ENCODE data around the gene TPH2.

TPH2 gene

DNA sequence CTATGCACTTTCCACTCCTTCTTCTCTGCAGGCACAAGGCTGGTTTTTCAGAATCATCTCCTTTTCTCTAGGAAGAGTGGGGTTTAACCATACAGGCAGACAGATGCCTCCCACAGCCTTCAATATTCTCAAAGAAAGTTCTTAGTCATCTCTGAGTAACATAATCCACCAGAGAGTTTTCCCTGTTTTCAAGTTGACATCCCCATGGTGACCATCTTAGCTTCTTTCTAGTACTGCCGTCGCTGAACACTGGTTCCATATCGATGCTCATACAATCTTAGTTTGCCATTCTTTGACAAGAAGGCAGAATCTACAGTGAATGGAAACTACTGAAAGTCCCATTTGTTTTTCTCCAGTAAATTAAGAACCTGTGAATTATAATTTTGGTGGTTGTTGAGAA lies 28.6 kb downstream of the TPH2 start:
- DNase-seq: no peak

DNA sequence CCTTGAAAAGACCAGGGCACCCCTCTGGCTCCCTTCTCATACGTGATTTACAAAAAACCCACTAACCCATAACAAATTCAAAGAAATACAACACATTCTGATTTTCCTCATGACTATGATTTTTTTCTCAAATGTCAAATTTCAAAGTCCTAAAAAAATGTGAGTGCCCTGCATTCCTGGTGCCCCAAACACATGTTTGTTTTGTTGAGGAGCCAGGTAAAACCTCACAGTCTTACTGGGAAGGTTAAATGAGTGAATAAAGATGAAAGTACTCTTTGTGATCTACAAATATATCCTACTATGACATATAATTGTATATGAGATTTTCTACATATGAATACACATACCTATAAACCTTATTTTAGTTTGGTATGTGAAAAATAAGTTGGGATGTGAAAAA lies 30.7 kb downstream of the TPH2 start:
- DNase-seq: no peak

DNA sequence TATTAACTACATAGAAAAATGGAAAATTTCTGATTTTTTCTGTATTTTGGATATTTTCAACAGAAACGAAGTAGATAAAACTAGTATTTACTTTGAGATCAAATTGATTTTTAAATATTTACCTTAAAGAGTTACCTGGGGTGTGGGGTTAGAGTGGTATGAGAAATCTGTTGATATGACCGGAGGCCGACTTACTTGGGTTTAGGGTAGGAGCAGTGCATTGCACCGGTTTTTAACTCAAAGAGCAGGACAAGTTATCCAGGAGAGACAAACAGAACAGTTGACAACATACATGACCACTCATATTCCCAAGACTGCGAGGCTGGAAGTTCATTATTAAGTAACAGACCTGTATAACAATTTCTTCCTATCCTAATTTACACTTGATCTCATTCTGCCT lies 31.4 kb downstream of the TPH2 start:
- DNase-seq: no peak

DNA sequence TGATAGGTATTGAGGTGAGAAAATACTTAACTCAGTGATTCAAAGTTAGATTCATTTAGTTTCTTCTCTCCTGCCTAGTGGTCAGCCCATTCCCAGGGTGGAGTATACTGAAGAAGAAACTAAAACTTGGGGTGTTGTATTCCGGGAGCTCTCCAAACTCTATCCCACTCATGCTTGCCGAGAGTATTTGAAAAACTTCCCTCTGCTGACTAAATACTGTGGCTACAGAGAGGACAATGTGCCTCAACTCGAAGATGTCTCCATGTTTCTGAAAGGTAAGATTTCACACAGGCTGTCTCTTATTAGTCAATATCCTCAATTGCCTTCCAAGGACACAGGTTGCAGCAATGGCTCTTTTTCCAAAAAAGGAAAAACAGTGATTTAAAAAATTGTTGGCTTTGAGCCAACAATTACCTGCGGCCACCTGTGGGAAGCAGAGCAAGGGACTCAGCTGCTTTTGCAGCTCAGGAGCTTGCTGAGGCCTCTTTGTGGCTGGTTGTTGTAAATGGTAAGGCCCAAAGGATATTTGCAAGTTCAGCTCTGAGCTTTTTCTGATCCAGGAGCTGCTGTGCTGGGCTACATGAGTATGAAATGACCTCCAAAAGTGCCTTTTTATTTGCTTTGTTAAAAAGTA lies 33.9 kb downstream of the TPH2 start:
- no peak for DNase-seq

DNA sequence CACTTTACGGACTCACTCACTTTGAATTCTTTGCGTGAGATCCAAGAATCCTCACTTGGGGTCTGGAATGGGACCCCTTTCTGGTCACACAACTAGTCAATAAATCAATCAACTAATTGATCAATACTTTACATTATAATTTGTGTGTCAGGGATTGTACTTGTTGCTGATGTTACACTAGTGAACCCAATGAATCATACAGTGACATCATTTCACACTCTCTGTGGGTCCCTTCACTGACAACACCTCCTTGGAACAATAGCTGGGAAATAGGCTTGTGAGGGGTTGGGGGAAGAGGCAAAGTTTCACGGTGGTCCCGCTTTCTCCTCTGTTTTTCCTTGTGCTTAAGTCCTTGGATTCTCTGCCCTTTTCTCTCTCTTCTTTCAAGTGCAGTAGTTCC lies 35.0 kb downstream of the TPH2 start:
- no peak for DNase-seq

DNA sequence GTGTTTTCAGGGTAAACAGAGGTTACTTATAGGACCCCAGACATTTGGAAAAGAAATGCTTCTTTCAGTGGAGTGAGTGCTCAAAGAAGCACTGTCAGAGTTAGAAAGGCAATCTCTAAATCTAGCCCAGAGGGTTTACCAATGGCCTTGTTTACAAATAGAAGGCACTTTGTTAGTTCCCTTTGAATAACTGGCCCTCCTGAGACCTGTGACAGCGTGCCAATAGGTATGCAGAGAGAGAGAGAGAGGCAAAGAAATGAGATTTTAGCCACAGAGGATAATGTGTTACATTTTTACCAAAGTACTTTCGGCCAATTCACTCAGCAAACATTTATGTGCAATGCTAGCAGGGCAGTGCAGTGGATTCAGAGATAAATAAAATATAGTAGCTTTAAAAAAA lies 41.9 kb downstream of the TPH2 start:
- no peak for DNase-seq

DNA sequence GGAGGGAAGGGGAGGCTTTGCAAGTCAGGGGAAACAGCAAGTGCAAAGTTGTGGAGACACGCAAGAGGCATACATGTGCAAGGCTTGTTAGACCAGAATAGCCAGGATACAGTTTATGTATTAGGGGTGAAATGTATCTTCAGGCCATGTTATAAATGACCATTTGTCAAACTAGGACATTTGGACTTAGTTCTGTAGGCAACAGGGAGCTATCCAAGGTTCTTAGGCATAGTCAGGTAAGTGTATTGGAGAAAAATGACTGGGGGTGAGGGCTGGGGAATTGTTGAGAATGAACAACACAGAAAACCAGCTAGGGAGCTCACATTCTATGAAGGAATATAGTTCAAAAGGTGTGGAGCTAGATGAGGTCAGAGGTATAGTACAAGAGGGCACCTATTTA lies 42.5 kb downstream of the TPH2 start:
- DNase-seq: no peak

DNA sequence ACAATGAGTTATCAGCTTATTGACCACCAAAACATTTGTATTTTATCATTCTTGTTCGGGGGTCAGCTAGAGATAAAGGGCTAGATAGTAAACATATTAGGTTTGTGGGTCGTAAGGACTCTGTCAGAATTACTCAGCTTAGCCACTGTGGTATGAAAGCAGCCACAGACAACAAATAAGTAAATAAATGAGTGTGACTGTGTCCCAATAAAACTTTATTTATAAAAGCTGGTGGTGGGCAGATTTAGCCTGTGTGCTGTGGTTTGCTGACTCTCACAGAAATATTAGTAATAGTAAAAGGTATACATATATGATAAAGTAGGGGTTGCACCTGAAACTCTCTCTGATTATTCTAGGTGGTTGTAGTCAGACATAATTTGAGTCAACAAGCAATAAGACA lies 56.1 kb downstream of the TPH2 start:
- DNase-seq: no peak

DNA sequence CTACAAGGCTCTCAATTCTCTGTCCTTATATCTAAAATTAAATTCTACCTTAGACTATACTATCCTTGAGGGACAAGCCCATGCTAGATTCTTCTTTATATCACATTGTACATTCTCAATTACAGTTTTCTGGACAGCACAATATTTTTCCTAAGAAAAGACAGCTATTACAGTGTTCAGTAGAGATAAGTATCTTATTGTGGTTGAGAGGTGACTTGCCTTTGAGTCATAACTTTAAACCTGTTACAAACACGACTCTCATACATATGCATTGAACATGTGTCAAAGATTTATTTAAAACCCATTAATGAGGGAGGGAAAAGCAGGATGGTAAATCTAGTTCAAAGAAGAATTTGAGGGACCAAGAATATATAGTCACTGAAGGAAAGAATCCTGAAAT lies 61.1 kb downstream of the TPH2 start:
- no peak for DNase-seq

DNA sequence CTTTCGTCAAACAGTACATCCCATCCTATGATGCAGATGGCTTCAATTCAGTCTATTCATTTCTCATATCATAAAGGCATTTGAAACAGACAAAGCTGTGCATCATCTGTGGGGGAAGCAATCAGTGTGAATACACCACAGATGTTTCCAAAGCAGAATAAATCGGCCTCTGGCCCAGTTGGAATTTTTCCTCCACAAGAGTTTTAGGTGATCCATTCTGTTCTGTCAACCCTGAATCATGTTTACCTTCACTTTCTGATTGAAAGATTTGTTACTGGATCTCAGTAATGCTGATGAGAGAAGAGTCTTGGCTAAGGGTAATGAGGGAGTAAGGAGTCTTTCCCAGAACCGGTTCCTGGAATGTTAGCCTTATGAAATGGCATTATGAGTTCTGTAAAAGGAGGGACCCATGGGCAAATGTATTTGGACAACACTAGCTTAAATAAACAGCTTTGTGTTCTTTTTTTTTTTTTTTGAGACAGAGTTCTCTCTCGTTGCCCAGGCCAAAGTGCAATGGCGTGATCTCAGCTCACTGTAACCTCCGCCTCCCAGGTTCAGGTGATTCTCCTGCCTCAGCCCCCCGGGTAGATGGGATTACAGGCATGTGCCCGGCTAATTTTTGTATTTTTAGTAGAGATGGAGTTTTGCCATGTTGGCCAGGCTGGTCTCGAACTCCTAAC lies 62.5 kb downstream of the TPH2 start:
- no peak for DNase-seq

DNA sequence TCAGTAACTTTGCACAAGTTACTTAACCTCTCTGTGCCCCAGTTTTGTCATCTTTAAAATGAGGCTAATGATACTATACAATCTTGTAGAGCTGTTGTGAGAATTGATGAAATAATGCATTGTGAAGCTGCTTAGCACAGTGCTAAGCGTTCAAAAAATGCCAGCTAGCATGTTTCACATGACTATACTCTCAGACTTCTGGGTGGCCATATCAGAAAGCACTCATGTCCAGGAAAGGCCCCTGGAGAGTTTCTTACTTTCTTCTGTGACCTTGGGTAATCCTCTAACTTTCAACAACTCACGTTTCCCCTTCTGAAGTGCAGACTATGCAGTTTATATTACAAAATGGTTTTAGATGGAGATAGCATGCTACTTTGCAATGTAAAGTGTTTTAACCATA lies 68.1 kb downstream of the TPH2 start:
- no peak for DNase-seq

DNA sequence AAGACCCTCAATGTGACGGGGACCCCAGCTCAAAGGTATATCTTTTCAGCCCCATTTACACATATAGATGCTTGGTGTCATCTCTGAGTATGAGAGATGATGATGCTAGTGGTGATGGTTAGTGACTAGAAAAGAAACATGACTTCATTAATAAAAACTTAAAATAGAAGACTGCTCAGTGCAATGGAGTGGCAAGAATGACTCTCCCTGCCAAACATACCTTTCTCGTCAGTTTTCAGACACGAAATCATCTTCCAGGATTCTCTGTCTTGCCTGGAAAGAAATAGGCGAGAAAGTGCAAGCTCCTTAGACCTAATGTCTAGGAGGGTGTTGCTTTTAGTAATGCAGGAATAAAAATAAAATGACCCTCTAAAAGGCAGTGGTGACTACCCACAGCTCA lies 71.7 kb downstream of the TPH2 start:
- DNase-seq: no peak

DNA sequence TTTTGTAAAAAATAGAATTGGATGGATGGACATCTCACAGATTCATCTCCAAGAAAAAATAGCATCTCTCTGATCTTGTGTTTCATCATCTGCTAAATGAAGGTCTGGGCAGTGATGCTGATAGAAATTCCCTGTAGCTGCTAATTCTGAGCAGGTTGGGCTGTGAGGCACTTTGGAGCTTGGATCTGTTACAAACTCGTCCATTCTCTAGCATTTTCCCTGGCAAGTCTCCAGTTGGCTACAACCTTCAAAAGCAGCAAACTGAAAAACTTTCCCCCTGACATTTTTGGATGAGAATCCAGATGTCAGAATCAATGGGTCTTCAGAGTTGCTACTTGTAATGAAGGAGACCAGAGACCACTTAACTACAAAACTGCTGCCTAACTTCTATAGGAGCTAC lies 72.7 kb downstream of the TPH2 start:
- DNase-seq: no peak

DNA sequence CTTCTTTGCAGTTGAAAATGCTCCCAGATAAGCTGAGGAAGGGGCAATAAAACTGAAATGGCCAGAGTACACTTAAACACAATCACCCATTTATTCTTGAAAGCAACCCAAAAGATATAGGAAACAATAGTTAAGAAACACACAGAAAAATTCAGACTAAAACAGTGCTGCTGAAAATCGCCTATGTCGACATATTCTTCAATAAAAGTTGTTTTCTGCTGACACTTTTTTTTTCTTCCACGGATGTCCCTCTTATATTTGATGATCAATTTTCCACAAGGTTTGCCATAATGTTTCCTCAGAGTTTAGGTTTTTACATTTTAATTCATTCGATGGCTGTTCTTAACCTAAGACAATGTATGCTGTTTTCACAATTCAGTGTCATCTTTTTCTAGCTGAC lies 74.2 kb downstream of the TPH2 start:
- DNase-seq: no peak

DNA sequence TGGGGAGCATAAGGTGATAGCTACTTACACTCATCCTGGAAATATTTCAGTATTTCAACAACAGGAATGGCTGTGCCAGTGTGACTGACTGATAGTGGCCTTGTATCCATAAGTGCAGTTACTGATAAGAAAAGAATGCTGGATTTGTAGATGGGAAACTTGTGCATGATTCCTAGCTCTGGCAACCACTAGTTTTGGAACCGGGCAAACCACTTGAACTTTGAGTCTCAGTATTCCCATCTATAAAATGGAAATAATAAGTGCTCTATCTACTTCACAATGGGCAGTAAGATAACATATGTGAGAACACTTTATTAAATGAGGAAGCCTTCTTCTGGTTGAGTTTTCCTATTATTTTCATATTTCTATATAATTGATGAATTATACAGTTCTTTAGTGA lies 77.2 kb downstream of the TPH2 start:
- no peak for DNase-seq

DNA sequence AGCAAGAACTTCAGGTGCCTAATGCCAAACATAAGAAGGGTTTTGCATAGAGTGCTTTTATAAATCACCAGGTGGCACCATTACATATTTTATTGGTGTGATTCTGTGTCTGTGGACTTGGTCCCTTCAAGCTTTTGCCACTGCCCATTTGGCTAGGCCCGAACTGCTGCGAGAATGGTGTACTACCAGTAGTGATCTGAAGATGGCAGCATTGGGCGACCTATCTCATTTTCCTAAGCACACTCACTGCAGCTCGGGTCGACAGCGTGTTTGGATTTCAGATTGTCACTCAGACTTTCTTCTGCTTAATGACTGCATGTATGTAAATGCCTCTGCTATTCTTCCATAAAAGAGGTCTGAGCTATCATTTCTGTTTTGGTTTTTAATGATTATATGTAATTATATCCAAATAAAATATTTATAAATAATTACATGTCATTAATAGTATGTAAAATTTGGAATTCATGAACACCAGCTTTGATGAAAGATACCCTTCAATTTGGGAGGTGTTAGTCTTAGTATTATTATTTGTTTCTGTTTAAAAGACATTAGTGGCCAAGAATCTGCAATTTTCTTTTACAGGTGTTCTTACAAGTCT lies 78.5 kb downstream of the TPH2 start:
- DNase-seq: peak; percentile 51 to 59

DNA sequence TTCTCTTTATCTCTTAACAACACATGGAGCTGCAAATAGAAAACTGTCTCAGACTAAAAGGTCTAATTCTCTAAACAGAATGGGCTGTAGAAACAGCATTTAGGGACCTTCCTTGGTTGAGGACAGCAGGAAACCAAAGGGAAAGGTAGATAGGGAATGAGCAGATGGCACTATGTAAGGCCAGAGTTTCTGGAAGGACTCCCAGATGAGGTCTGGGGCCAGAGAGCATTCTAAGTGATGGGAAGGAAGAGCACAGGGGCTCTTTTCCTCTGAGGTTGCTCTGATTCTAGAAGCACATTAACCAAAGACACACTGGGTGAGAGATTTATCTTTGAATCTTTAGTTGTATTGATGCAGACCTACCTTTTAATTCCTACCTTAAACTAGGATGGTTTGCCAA lies 79.4 kb downstream of the TPH2 start:
- no peak for DNase-seq

DNA sequence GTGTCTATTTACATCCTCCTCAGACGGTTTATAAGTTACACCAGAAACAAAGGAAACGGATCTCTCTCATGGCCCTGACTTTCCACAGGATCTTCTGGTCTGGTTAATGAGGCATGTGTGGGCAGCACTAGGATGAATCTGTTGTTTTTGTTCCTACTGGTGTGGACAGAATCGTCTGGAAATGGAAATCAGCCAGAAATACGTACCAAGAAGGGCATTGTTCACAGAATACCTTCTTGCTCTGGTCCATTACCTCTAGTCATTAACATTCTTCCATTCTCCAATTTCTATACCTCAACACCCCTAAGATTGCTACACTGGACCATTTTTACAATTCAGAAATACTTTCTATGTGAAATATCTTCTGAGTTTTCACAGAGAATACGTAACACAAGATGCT lies 86.0 kb downstream of the TPH2 start:
- DNase-seq: no peak

DNA sequence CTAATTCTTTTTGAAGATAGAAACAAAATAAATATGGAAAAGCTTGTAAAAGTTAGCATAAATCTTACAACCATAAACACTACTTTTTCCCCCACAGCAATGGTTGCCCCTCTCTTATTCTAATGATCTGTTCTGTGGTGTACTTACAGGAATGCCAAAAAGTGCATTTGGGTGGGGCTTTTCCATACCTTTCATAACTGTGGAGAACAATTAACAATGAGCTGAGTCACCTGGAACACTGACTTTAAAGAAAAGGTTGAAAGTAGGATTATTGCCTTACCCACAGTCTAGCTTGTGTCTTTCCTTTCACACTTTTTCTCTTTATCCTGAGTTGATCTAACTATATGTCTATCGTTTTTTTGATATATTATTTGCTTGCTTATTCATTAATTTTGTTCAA lies 86.9 kb downstream of the TPH2 start:
- no peak for DNase-seq

DNA sequence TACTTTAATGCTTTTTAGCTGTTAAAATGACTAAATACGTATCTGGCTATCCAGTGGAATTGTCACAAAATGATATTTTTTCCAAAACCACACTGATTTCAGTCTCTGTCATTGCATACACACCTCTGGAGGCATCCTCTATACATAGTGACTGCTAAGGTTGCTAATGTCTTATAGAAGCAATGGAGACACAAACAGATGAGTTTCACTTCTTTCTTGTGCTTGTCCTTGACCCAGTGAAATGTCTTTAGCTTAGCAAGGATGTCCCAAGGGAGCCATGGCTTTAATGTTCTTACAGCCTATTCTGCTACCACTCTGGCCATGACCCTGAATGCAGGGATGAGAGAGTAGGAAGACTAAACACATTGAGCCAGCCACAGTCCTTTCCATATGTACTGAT lies 90.3 kb downstream of the TPH2 start:
- DNase-seq: no peak

DNA sequence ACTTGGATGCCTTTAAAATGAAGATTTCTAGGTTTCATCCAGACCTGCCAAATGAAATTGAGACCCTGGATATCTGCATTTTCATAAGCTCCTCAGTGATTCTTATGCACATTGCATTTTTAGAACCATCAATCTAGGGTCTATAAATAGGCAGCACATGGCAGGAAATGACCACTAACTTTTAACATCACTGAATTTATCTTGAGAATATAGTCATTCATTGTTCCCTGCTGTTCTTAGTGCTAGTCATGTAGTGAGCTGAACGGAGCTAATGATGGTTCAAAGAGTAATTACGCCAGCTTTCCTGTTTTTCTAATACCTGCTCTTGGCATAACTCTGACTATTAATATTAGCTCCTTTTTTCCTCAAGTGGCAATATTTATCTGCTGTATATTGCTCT lies 91.6 kb downstream of the TPH2 start:
- no peak for DNase-seq

DNA sequence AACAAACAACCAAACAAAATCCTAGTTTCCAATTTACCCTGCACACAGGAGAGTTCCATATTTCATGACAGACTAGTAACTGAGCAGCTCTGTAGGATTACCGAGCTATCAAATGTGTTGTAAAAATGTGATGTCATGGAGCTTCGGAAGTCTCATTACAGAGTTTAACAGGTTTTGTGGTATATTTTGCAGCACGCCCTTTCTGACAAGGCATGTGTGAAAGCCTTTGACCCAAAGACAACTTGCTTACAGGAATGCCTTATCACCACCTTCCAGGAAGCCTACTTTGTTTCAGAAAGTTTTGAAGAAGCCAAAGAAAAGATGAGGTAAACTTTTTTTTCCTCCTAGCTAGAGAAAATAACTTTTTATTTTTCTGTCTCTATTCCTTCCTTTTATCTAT lies 92.4 kb downstream of the TPH2 start:
- no peak for DNase-seq

DNA sequence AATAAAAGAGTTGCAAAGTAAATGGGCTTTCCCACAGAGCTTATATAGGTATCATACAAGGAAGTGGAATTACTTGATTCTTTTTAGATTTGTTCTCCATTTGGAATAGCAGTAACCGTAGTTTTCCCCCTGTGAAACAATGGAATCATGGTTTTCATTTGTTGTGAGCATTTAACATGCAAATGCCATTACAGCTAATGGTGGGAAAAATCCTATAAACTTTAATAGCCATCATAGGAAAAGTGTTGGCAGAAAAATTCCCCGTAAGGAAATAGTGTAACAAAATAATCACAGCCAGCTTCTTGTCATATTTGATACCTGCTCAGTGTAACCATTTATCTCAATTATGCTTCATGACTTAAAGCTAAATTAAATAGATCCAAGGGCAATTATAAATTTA lies 95.3 kb downstream of the TPH2 start:
- DNase-seq: no peak

DNA sequence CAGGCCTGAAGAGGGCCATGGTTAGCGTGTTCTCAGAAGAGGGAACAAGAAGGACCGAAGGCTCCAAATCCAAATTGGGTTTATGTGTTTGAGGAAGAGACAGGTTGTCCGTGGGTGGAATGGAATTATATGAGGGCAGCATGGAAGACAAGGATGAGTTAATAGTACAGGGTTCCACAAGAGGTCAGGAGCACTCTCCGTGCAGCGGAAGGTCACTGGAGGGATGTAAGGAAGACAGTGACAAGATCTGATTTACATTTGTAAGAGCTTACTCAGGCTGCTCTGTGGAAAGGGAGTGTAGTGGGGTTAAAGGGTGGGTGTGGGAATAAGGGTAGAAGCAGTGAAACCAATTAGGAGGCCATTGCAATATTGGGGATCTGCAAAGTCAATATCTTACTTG lies 97.0 kb downstream of the TPH2 start:
- DNase-seq: no peak

DNA sequence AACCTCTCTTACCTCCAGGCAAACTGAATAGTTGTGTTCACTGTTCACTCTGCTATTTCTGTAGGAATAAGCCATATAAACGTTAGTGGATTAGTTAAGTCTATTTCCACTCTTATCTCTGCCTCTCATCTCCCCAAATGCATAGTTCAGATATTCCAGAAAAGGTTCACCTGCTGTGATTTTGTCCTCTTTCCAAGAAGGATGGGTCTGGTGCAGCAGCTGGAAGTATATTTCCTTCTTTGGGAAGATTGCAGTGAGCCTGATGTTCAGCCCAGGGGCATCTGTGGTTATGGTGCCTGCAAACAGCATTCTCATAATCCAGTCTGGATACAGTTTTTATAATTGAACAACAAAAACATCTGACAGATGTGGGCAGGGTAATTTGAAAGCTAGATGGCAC lies 97.7 kb downstream of the TPH2 start:
- DNase-seq: no peak
